BLaER1 (cell line): ENCODE results near the gene MAGED2.
"Not testable (repeated sequence)": the region's sequence is repeated elsewhere in the genome, so short reads cannot be mapped to it uniquely, and the experiment has no call there.

ENCODE experiments used
- H3K27ac ChIP-seq: shearing (Covaris generic); formaldehyde crosslinking; 2 replicates; pipeline ENCODE4 v1.8.1; 2022
- H3K27me3 ChIP-seq: shearing (Covaris generic); formaldehyde crosslinking; 2 replicates; pipeline ENCODE4 v1.8.1; 2022
- H3K36me3 ChIP-seq: shearing (Covaris generic); formaldehyde crosslinking; 2 replicates; pipeline ENCODE4 v1.8.1; 2022
- H3K4me1 ChIP-seq: shearing (Covaris generic); formaldehyde crosslinking; 2 replicates; pipeline ENCODE4 v1.8.1; 2022
- H3K4me2 ChIP-seq: shearing (Covaris generic); formaldehyde crosslinking; 2 replicates; pipeline ENCODE4 v1.8.1; 2022
- H3K4me3 ChIP-seq: shearing (Covaris generic); formaldehyde crosslinking; 2 replicates; pipeline ENCODE4 v1.8.1; 2022
- H3K9ac ChIP-seq: shearing (Covaris generic); formaldehyde crosslinking; 2 replicates; pipeline ENCODE4 v1.8.1; 2022
- H3K9me3 ChIP-seq: shearing (Covaris generic); formaldehyde crosslinking; 2 replicates; pipeline ENCODE4 v1.8.1; 2022
- H4K20me1 ChIP-seq: shearing (Covaris generic); formaldehyde crosslinking; 2 replicates; pipeline ENCODE4 v1.8.1; 2022
- Cebpa-rat ChIP-seq: shearing (Covaris generic); IDR thresholded peaks from 2 replicates; pipeline ENCODE4 v1.8.1; 2022

Gene MAGED2, protein sequence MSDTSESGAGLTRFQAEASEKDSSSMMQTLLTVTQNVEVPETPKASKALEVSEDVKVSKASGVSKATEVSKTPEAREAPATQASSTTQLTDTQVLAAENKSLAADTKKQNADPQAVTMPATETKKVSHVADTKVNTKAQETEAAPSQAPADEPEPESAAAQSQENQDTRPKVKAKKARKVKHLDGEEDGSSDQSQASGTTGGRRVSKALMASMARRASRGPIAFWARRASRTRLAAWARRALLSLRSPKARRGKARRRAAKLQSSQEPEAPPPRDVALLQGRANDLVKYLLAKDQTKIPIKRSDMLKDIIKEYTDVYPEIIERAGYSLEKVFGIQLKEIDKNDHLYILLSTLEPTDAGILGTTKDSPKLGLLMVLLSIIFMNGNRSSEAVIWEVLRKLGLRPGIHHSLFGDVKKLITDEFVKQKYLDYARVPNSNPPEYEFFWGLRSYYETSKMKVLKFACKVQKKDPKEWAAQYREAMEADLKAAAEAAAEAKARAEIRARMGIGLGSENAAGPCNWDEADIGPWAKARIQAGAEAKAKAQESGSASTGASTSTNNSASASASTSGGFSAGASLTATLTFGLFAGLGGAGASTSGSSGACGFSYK

DNA sequence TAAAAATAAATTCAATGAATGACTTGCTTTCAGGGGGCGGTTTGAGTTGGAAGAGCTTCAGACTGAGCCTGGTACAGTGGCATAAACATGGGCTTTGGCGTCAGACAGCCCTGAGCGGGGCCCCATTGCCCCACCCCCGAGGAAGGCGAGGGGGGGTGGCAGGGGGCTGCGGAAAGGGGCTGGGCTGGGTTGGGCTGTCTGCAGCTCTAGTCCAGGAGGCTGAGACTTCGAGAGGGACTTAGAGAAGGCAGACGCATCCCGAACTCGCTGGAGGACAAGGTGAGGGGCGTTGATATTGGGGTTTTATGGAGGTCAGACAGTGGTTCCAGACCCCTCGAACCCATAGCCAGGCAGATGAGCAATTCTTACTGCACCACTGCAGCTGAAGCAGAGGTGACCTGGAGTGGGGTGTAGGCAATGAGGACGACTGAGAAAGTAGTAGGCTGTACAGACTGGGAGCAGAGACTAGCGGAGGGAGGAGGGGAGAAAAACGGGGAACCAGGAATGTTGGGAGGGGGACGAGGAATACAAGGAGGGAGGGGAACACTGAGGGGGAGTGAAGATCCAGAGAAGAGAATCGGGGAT, at the start of gene MAGED2:
TSS of gene MAGED2 (plus strand) at position 222 of the 585 bp plus-strand sequence. CDS start 1,587 bp downstream, outside the sequence.
- no peak for TF ChIP-seq Cebpa-rat
- H3K4me2 ChIP-seq: peak within 1 kb of the TSS; percentile 79
- peak within 1 kb of the TSS; percentile 65 for H3K9ac ChIP-seq
- H3K4me3 ChIP-seq: peak within 1 kb of the TSS; percentile 74
- 0 out of 2 replicates have a peak within 1 kb of the TSS, but pooled peaks have one; percentile 30 for H3K27ac ChIP-seq
- peaks cover 8% of the 10 kb centered on the region; the same call in 1 of the 2 replicates for H4K20me1 ChIP-seq
- peaks cover 11% of the 10 kb centered on the region for H3K4me1 ChIP-seq
- H3K9me3 ChIP-seq: no peaks in the 10 kb centered on the region
- peaks cover 19% of the 10 kb centered on the region for H3K36me3 ChIP-seq
- H3K27me3 ChIP-seq: peaks cover 64% of the 10 kb centered on the region

DNA sequence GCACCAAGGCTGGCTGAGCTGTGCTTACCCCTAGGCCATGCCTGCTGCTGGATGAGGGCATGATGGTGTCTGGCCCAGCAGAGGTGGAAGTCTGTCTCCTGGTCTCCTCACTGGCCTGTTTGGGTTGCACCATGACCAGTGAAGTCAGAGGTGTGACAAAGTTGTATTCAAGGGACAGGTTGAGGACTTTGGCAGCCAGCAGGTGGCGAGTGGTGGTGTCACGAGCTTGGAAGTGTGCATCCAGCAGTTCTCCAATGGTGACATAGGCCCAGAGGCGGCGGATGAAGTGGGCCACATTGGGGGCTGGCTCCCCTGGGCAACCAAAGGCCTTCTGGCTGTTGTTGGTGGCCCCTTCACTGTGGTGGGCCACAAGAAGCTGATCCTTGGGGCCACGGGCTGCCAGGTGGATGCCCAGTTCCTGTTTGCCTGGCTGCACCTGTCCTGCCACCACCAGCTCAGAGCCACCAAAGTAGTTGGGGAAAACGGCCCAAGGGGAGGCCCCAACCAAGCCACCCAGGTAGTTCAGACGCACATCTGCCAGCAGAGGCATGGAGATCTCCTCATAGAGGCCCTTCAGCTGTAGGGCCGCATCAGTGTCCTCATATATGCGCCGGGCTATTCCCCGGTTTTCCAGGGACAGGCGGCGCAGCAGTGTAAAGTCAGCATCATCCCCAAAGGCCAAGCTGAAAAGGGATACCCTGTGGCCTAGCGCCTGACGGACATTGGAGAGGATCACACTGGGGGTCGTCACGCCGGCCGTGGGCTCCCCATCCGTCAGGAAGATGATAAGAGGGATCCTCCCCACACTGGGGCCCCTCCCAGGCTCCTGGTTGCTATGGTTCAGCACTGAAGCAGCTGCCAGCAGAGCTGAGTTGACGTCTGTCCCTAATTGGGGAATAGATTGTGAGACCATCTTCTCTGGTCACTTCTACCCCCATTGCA, 49.2 kb upstream of the MAGED2 start:
- TF ChIP-seq Cebpa-rat: no peak
- no peaks in the 10 kb centered on the region for H4K20me1 ChIP-seq
- H3K4me3 ChIP-seq: no peak overlapping the region
- H3K27me3 ChIP-seq: peaks cover 62% of the 10 kb centered on the region
- H3K36me3 ChIP-seq: no peaks in the 10 kb centered on the region
- H3K27ac ChIP-seq: no peak overlapping the region
- H3K4me1 ChIP-seq: no peaks in the 10 kb centered on the region
- H3K4me2 ChIP-seq: no peak overlapping the region
- no peak overlapping the region for H3K9ac ChIP-seq
- no peaks in the 10 kb centered on the region for H3K9me3 ChIP-seq

DNA sequence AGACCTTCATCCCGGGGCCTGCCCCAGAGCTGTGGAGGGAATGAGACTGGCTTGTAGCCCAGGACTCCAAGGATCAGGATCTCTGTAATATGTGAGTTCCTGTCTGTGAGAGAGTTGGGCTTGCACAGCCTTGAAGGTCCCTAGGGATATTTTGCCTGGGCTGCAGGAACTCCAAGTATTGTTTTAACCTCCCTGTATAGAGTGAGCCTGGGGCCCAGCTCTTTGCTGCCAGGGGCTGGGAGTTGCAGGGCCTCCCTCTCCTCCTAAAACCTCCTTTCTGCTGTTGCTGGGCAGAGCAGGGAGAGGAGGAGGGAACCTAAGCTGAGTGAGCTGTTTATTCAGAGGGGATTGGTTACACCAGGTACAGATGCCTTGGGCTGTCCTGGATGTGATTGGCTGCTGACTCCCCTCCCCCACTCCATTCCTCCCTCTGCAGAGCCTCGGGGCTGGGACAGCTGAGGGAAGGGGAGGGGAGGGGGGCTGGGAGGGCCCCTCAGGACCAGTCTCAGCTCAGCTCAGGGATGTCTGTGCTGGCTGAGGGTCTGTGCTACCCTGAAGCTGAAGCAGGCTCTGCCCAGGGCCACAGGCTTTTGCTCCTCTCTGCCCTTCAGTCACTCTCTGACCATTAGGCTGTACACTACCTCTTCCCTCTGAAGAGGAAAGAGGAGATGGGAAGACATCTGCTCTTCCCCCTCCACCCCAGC, 33.0 kb upstream of the MAGED2 start:
- Histone ChIP-seq H3K4me2 (peak overlapping the region; percentile 5; the same call in 1 of the 2 replicates), H3K27me3 (peaks cover 47% of the 10 kb centered on the region)
- not testable (repeated sequence) for H3K4me3 ChIP-seq, H3K27ac ChIP-seq, H3K9ac ChIP-seq, H3K9me3 ChIP-seq, H4K20me1 ChIP-seq, H3K36me3 ChIP-seq, H3K4me1 ChIP-seq

DNA sequence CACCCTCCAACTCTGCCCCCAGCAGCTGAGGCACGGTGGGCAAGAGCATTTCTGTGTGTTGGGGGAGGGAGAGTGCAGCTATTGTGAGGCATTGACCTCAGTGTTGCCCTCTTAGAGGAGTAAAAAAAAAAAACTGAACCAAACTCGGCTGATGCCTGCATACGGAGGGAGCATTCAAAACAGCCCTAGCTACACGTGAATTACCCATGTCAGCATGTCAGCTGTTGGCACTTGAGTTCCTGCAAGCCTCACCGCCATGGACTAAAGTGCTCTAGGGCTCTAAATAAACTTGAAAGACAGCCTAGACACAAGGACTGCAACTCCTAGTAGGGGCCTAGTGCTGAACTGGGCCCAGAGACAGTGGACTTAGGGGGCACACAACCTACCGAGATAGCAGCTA, 31.5 kb upstream of the MAGED2 start:
- Histone ChIP-seq H3K27me3 (peaks cover 54% of the 10 kb centered on the region), H3K36me3 (no peaks in the 10 kb centered on the region), H3K9me3 (0 out of 2 replicates have a peak, but pooled peaks cover 4% of the 10 kb centered on the region), H3K27ac (no peak overlapping the region), H3K4me1 (no peaks in the 10 kb centered on the region), H3K9ac (no peak overlapping the region), H3K4me3 (no peak overlapping the region), H4K20me1 (no peaks in the 10 kb centered on the region), H3K4me2 (no peak overlapping the region)
- TF ChIP-seq Cebpa-rat: no peak

DNA sequence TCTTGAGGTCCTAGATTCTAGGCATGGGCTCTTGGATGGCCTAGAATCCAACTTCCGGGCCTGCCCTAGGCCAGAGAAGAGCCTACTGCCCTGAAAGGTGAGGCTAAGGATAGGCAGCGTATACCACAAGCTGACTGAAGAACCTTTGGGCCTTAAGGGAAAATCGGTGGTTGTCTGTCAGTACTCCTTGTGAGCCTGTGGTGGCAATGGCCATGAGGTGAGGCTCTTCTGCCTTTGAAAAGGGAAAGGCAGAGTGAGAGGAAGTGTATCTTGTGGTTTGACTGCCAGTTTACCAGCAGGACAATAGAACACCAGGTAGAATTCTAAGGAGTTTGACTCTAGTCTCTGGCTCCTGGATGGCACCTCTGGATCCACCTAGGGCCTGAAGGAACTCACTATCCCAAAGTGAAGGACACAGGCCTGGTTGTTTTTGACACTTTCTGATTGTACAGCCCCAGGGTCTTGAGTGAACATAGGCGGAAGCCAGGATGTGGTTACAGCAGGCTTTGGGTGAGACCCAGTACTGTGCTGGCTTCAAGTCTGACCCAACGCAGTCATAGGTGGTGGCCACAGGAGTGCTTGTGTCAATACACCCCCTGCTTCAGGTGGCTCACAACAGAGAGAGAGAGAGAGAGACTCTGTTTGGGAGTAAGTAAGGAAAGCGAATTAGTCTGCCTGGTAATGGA, 30.4 kb upstream of the MAGED2 start:
- Histone ChIP-seq H3K4me1 (no peaks in the 10 kb centered on the region), H3K9me3 (0 out of 2 replicates have a peak, but pooled peaks cover 2% of the 10 kb centered on the region), H3K4me3 (no peak overlapping the region), H3K36me3 (no peaks in the 10 kb centered on the region), H3K4me2 (no peak overlapping the region), H4K20me1 (no peaks in the 10 kb centered on the region), H3K27ac (no peak overlapping the region), H3K27me3 (peaks cover 58% of the 10 kb centered on the region), H3K9ac (no peak overlapping the region)
- TF ChIP-seq Cebpa-rat: no peak

DNA sequence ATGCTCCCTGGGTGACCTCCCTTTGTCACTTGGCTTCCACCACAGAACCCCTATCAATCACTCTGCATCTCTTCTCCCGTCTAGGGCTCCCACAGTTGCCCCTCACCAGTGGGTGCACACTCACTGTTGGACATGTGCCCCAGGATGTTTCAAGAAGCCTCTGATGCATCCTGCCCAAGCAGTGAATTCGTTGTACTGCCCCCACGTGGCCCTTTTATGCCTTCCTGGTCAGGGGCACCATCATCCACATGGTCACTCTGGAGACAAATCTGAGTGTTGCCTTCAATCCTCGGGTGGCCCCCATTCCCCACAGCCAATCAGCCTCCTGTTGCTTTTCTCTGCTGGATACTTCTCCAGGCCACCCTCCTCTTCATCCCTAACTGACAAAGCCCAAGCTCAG, 21.6 kb upstream of the MAGED2 start:
- no peak overlapping the region for H3K9ac ChIP-seq
- H3K27me3 ChIP-seq: peaks cover 56% of the 10 kb centered on the region

DNA sequence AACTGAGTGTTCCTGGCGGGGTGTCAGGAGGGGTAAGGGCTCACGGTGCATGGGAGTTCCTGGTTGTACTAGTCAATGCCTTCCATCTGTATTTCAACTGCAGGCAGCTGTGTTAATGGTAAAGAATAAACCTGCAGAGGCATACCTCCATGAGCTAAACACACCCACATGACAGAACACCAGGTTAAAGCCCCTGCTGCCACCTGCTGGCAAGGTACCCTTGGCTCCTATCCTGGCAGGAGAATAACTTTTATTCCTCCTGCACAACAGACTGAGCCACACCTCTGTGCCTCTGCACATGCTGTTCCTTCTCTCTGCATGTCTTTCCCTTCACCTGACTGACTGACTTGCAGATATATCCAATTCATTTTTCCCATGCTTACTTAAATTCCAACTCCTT, 20.6 kb upstream of the MAGED2 start:
- no peak for TF ChIP-seq Cebpa-rat
- Histone ChIP-seq H3K27me3 (peaks cover 58% of the 10 kb centered on the region), H3K27ac (no peak overlapping the region), H3K36me3 (no peaks in the 10 kb centered on the region), H3K4me1 (no peaks in the 10 kb centered on the region), H3K9me3 (no peaks in the 10 kb centered on the region), H4K20me1 (no peaks in the 10 kb centered on the region), H3K4me3 (no peak overlapping the region), H3K9ac (no peak overlapping the region), H3K4me2 (no peak overlapping the region)

More for the DNA sequence above, 21.6 kb upstream of the MAGED2 start:
- no peaks in the 10 kb centered on the region for H3K4me1 ChIP-seq
- no peak overlapping the region for H3K4me3 ChIP-seq
- no peaks in the 10 kb centered on the region for H4K20me1 ChIP-seq
- no peak overlapping the region for H3K27ac ChIP-seq
- H3K4me2 ChIP-seq: no peak overlapping the region
- H3K9me3 ChIP-seq: no peaks in the 10 kb centered on the region
- H3K36me3 ChIP-seq: no peaks in the 10 kb centered on the region
- TF ChIP-seq Cebpa-rat: no peak

DNA sequence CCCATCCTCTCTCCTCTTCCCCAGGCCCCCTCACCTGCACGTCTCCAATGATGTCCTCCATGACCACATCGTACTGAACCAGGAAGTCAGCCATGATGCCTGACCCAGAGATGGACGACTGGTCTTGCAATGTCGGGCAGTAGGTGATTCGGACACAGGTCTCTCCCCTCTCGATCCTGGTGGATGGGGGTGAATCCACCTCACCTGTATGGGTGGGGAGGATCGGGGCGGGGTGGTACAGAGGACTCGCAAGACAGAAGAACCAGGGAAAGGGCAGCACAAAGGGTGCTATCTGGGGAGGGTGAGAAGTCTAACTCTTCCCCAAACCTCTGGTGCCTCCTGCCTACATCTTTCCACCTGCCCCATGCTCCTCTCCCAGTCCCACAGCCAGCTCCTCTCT, 19.1 kb upstream of the MAGED2 start:
- Histone ChIP-seq H3K4me2 (no peak overlapping the region), H3K4me3 (no peak overlapping the region), H3K9ac (no peak overlapping the region), H3K9me3 (no peaks in the 10 kb centered on the region), H3K36me3 (no peaks in the 10 kb centered on the region), H3K4me1 (no peaks in the 10 kb centered on the region), H3K27ac (no peak overlapping the region), H4K20me1 (no peaks in the 10 kb centered on the region), H3K27me3 (peaks cover 65% of the 10 kb centered on the region)
- no peak for TF ChIP-seq Cebpa-rat

DNA sequence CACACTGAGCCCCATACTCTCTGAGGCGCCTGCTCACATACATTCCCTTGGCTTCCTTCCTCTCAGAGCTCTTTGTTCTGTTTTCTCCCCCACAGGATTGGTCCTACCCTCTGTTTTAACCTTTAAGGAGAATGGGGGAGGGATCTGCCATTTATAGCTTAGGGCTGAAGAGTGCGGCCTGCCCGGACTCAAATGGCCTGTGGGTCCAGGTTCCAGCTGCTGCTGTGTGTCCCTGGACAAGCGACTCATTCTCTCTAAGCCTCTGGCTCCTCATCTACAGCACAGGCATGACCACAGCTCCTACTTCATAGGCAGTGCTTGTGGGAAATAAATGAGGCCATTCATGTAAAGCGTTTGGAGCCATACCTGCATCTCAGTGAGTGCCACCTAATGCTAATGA, 18.1 kb upstream of the MAGED2 start:
- not testable (repeated sequence) for H3K27ac ChIP-seq, H3K9me3 ChIP-seq, H3K9ac ChIP-seq, H3K4me3 ChIP-seq, H4K20me1 ChIP-seq, H3K4me1 ChIP-seq, H3K4me2 ChIP-seq, H3K36me3 ChIP-seq
- H3K27me3 ChIP-seq: peaks cover 74% of the 10 kb centered on the region
